Stimulated activated CD4-positive, alpha-beta T cell treated with anti-CD3 and anti-CD28 coated beads, Interleukin-4, amount 100 ng/mL, for 48 hours (primary cell): ENCODE data around the gene POLG.

Experiments
- DNase-seq, 2 donors: peaks; one replicate each; pipeline ENCODE4 v3.0.0-alpha.2; 2020; ENCODE audit warnings: low read depth in 2 of 2

The POLG gene

GRCh38 chr15:89356634-89357298 lies 22.1 kb upstream of the POLG start:
- no peak for DNase-seq

GRCh38 chr15:89353991-89354390 lies 19.4 kb upstream of the POLG start:
- DNase-seq = no peak

GRCh38 chr15:89352476-89352875 lies 17.9 kb upstream of the POLG start:
- no peak for DNase-seq

- DNase-seq = no peak
Observed at GRCh38 chr15:89349206-89349558, 14.6 kb upstream of the POLG start.

- DNase-seq = no peak
Observed at GRCh38 chr15:89346516-89347231, 12.1 kb upstream of the POLG start.

- DNase-seq = no peak
Observed at GRCh38 chr15:89345248-89345647, 10.6 kb upstream of the POLG start.

- no peak for DNase-seq
Observed at GRCh38 chr15:89342840-89343239, 8.2 kb upstream of the POLG start.

GRCh38 chr15:89341316-89342005 lies 6.8 kb upstream of the POLG start:
- DNase-seq = no peak

GRCh38 chr15:89340573-89340972 lies 5.9 kb upstream of the POLG start:
- DNase-seq = no peak

GRCh38 chr15:89338036-89338435 lies 3.4 kb upstream of the POLG start:
- DNase-seq = no peak

GRCh38 chr15:89335298-89336041 lies 846 bp upstream of the POLG start:
- no peak for DNase-seq

GRCh38 chr15:89333959-89334509 lies 590 bp downstream of the POLG start:
- DNase-seq = no peak

GRCh38 chr15:89333011-89333860 lies 1.4 kb downstream of the POLG start:
- no peak for DNase-seq

- no peak for DNase-seq
Observed at GRCh38 chr15:89332446-89332845, 2.2 kb downstream of the POLG start.

- DNase-seq = no peak
Observed at GRCh38 chr15:89330881-89331595, 3.6 kb downstream of the POLG start.

- no peak for DNase-seq
Observed at GRCh38 chr15:89330119-89330518, 4.5 kb downstream of the POLG start.

- no peak for DNase-seq
Observed at GRCh38 chr15:89329329-89330084, 5.1 kb downstream of the POLG start.

- no peak for DNase-seq
Observed at GRCh38 chr15:89328398-89329254, 6.0 kb downstream of the POLG start.

- DNase-seq = no peak
Observed at GRCh38 chr15:89327113-89327512, 7.5 kb downstream of the POLG start.
